Umbilical cord (tissue), 2 donors: ENCODE data around the gene ADRA1B. TPM values are rescaled to one million over a fixed set of nuclear protein-coding genes. Genes with fewer than 3 reads are reported as not detected.
"Not testable (repeated sequence)": the region's sequence is repeated elsewhere in the genome, so short reads cannot be mapped to it uniquely, and the experiment has no call there.

Experiments
- DNase-seq: peaks from one replicate; pipeline ENCODE4 v3.0.0-alpha.2; 2015; ENCODE audit warnings: low spot score
- total RNA-seq: library from RNA; depleted of rRNA; stranded (reverse); fragments of >200 nt; gene quantifications from one replicate; pipeline ENCODE4 v1.2.3, GENCODE V29; 2014; ENCODE audit warnings: low replicate concordance; ENCODE audit not compliant: insufficient read depth

Gene ADRA1B
- total RNA-seq, 1 donor from 2014 or later = 0.48 TPM

DNA sequence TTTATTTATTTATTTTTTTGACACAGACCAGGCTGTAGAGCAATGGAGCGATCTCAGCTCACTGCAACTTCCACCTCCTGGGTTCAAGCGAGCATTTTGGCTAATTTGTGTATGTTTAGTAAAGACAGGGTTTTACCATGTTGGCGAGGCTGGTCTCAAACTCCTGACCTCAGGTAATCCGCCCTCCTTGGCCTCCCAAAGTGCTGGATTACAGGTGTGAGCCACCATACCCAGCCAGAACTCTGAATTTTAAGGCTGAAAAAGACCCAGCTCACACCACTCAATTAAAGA lies 49.5 kb downstream of the ADRA1B start:
- not testable (repeated sequence) for DNase-seq

DNA sequence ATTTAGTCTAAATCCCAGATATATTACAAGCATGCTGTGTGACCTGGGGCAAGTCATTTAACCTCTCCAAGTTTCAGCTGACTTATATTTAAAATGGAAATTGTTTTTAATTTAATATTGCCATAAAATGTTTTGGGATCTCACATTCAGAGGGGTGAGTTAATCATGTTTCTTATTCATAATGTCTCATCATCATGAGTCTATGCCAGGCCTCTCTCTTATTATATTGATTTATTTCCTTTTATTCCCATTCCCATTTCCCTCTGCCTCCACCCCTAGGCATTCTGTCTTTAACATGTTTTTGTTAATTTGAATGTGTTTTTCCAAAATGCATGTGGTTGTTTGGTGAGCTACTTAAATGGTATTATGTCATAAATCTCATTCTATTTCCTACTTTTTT lies 53.7 kb downstream of the ADRA1B start:
- DNase-seq = no peak

DNA sequence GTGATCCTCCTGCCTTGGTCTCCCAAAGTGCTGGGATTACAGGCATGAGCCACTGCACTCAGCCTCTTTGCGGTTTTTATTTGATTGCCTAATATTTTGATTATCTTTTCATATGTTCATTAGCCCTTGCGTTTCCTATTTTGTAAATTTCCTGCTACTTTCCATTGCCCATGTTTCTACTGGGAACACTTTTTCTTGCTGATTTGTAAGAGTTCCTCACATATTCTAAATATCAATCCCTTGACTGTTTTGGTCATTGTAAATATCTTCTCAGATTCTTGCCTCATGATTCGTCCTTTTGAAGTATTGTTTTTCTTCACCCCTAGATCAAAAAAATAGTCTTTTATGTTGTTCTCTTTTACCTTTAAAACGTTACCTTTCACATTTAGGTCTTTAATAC lies 54.8 kb downstream of the ADRA1B start:
- DNase-seq = no peak

DNA sequence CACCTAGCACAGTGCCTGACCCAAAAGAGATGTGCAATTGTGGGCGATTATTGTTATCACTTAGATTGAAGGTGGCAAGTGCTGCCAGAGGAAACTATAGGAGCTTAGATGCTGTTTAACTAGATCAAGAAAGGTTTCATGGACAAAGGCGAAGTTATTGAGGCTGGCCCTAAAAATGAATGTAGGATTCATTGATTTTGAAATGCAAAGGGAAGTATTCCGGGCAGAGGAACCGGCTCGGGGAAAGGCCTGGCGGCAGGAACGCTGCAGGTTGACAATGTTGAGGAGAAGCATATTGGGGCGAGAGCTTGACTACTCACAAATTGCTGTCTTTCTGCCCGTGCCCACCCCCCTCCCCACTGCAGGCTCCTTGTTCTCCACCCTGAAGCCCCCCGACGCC lies 55.2 kb downstream of the ADRA1B start:
- DNase-seq = no peak

DNA sequence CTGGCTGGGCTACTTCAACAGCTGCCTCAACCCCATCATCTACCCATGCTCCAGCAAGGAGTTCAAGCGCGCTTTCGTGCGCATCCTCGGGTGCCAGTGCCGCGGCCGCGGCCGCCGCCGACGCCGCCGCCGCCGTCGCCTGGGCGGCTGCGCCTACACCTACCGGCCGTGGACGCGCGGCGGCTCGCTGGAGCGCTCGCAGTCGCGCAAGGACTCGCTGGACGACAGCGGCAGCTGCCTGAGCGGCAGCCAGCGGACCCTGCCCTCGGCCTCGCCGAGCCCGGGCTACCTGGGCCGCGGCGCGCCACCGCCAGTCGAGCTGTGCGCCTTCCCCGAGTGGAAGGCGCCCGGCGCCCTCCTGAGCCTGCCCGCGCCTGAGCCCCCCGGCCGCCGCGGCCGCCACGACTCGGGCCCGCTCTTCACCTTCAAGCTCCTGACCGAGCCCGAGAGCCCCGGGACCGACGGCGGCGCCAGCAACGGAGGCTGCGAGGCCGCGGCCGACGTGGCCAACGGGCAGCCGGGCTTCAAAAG lies 55.7 kb downstream of the ADRA1B start:
- no peak for DNase-seq

DNA sequence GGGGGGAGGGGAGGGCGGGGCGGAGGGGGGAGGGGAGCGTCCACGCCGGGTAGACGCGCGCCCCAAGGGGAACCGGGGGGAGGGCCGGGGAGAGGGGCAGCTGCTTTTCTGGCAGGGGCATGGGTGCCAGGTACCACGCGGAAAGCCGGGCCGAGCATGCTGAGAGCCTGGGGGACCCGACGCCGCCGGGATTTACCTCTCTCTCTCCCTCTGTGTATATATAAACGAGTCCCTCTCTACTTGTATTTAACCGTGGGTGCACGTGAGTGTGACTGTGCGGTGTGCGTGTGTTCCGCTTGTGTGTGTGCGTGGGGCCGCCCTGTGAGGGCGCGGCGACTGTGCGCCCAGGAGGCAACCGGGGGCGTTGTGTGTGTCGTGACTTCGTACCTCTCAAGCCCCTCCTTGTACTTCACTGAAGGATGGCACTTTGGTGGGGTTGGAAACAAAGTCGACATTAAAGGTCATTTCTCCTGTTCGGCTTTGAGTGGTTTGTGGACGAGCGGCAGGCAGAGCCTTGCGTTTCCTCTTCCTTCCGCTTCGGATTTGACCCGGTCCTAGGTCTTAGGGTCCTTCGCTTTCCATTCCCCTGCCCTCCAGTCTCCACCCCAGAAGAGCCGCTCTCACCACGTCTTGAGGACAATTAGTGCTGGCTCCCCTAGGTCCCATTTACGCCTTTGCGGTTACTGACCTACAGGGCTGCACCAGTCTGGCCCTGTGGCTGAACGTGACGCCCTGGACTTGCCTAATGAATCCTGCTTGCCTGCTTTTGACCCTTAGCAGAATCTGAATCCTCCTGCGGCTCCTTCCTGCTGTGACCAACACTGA lies 56.5 kb downstream of the ADRA1B start:
- DNase-seq = no peak

DNA sequence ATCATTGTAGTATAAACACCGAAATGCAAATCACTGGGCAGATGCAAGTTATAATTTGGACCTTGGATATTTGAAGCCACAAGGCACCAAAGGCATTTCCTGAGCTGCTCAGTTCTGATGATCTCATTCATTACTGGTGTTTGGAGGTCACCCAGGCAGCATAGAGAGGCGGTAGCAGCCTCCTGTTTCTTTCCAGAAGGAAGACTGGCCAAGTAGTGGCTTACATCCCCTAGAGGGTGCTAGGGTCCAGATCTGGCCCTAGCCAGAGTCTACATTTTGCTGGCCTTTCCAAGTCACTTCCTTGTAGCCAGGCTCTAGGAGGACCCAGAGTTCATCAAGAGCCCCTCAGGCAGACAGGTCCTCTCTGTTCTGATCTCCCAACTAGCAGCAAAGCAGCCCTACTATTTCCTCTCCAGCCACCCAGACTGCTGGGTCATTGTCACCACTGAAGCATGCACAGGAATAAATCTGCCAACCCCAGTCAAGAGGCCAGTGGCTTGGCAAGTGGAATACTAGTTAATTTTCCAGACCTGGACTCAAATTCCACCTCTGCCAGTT lies 59.3 kb downstream of the ADRA1B start:
- DNase-seq = peak; percentile 15

DNA sequence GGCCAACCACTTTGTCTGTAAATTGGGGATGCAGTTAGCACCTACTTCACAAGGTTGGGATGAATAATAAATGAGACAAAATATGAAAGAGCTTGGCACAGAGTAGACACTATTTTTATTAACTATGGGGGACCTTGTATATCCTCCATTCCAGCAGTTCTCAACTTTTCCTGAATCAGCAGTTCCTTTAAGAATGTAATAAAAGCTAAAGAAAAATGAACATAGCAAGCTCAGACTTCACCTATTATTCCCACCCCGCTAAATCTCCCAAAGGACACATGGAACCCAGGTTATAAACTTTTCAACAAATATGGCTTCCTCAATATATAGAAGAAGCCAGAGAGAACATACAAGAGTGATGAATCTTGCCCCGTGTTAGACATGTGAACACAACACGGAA lies 60.6 kb downstream of the ADRA1B start:
- no peak for DNase-seq

DNA sequence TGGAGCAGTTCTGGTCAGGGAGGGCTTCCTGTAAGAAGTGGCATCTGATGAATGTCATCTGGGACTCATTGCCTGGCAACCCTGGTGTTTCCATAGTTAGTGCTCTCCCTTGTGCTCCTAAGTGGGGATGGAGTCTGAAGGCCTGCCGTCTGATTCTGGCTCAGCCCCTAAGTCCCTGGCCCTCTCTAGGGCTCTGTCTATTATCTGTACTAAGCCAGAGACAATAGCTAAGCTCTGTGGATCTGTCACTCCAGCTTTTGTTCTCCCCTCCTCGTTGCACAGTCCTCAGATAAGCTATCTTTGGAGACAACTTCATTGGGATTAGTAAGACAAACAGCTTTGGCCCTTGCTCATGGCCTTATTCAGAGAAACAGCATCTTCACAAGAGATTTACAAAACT lies 62.1 kb downstream of the ADRA1B start:
- DNase-seq = no peak

DNA sequence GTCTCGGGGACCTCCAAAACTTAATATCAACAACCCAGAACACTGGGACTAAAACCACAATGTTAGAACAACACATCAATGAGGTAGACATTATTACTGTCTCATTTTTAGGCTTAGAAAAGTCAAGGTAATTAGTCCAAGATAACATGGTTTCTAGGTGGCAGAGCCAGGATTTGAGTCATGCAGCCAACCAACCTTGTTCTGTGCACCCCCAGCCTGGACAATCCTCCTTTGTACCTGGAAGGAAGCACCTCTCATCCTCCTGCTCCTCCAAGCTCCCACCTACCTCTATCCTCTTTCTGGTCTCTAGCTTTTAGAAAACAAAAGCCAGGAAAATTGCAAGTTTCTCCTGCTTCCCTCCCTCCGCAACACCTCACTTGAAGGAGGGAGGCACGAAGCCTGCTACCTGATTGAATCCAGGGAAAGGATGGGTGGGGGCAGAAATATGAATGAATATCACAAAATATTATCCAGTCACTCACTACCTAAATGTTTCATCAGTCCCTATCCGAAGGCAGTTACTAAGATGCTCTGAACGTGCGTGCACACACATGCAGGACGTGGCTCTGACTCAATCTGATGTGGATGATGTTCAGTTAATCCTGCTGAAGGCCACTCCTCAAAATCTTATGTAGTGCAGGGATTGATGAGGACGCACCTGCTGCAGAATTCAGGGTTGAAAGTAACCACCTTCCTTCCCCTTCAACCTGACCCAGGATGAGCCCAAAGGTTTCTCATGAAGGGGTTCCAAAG lies 66.3 kb downstream of the ADRA1B start:
- DNase-seq = no peak

DNA sequence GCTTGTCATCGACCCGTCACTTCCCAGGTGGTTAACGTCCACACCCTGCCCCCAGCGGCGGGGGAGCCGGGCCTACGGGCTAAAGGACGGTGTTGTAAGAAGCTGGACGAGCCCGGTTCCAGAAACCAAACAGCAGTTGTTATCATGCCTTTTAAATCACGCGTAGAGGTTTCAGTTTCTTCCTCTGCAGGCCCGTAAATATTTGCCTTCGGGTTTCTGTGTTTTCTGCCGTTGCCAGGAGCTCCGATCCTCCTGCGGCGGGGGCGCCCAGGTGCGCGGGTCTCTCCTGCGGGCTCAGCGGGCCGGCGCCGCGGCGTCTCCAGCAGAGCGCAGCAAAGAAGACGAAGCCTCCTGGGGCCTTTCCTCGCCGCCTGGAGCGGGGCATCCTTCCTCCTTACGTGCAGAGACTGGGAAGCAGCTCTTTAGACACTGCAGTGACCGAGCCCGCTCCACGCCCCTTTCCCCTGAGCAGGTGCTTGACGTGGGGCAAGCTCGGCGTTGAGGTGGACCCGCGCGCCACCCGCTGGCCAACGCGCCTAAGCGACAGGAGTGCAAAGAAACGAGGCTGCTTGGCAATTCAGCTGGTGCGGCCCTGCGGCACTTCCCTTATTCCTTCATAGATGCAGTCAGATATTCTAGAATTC lies 70.9 kb downstream of the ADRA1B start:
- DNase-seq = peak; percentile 49

DNA sequence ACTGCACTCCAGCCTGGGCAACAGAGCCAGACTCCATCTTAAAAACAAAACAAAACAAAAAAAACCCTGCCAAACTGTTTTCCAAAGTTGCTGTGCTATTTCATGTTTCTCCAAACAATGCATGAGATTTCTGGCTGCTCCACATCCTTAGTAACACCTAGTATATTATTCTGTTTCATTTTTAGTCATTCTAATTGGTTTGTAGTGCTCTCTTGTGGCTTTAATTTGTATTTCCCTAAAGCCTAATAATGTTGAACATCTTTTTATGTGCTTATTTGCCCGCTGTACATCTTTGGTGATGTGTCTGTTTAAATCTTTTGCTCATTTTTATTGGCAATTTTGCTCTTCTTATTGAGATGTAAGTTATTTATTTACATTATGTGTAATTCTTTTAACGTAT lies 74.2 kb downstream of the ADRA1B start:
- DNase-seq = no peak

DNA sequence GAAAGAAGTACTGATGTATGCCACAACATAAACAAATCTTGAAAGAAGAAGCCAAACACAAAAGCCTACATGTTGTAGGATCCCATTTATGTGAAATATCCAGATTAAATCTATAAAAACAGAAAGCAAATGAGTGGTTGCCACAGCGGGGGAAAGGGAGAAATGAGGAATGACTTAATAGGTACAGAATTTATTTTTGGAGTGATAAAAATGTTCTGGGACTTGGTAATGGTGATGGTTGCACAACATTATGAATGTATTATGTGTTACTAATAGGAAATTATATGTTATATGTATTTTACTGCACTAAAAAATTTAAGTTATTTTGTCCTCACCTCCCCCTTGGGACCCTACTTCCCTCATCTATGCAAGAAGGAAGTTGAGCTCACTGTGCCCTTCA lies 76.3 kb downstream of the ADRA1B start:
- DNase-seq = no peak

DNA sequence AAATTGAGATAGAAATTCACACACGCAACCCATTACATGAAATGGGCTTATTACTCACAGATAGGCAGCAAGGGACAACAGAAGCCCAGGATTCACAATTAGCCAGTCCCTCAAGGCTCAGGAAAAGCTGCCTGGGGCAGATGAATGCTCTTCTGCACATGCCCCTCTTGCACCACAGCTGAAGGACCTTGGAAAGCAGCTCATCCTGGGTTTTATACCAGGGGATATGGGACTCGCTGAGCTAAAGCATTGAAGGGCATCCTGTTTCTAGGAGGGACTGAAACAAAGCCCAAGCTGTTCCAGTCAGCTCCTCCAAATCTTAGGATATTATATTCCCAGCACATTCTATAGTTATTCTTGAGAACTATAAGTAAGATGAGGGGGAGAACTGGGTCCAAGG lies 76.9 kb downstream of the ADRA1B start:
- DNase-seq = no peak

DNA sequence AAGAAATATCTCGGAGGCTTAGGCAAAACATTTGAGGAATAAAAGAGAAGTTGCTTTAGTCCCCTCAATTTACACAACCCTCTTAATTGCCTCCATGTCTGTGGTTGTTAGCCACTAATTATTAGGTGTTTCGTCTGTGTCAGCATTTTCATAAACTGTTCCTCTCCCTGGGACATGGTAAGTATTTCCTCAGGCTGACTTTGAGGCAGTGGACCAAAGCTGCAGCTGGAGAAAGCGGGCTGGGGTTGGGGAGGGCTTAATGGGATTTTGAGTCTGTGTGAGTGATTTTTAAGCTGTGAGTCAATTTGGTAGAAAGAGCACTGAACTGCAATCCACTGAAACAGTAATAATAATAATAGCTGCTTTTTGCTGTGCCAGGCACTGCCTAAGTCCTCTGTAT lies 79.6 kb downstream of the ADRA1B start:
- peak; percentile 74 for DNase-seq

DNA sequence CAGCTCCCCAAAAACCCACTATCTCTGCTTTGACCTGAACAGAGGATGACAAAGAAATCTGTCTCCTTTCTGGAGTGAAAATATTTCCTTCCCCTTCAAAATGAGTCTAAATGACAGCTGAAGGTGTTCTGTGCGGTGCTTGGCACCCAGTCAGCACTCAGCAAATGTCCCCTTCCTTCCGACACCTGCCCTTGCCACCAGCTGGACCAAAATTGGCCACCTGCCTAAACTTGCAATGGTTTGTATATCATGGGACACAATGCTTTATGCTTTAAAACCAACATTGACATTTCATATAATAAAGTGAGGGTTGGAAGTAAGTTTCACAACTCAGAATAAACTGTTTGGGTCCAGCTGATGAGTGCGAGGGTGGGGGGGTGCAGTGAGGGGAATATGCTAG lies 85.2 kb downstream of the ADRA1B start:
- DNase-seq = no peak

DNA sequence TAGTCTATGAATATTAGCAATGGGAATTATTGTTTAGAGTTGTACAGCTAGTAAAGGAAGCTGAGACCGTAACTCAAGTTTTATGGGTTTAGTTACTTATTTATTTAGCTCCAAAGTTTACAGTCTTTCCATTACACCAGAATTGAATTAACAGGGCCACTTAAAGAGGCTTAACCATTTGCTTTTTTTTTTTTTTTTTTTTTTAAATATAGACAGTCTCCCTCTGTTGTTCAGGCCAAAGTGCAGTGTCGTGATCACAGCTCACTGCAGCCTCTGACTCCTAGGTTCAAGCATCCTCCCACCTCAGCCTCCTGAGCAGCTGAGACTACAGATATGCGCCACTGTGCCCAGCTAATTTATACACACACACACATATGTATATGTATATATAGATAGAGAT lies 91.2 kb downstream of the ADRA1B start:
- DNase-seq = no peak

DNA sequence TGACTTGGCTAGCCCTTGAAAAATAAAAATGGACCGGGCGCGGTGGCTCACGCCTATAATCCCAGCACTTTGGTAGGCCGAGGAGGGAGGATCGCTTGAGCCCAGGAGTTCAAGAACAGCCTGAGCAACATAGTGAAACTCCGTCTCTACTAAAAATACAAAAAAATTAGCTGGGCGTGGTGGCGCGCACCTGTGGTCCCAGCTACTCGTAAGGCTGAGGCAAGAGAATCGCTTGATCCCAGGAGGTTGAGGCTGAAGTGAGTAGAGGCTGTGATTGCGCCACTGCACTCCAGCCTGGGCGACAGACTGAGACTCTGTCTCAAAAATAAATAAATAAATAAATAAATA lies 92.2 kb downstream of the ADRA1B start:
- not testable (repeated sequence) for DNase-seq

DNA sequence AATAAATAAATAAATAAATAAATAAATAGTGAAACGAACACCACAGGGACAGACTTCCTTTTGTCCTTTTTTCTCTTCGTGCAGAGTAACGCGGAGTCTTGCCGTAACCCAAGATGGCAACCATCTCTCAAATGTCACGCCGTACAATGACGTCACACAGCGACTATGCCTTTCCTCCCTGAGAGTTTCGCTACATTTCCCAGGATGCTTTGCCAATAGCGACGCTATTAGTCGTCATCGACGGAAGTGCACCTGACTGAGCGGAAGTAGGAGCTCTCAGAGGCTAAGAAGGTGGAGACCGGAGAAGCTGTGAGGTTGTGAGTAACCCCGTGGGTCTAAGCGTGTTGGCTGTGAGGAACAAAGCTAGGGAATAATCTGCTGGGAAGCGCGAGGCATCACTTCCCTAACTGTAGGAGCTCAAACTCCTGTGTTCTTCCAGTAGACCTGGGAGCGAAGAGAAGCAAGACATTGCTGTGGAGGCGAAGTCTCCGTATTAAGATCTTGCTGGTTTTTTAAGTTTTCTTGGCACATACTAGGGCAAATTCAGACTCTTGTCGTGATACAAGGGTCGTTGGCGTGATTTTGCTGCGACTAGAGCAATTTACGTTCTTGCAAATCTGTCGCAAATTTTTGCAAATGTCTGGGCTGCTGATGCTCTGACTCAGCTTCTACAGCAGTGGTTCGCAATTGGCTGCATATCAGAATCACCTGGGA lies 92.8 kb downstream of the ADRA1B start, which contains the start of gene TTC1:
Gene TTC1, plus strand, starts transcription at position 263 of the 714 bp plus-strand sequence. CDS start 1,390 bp downstream, outside the sequence.
- peak; percentile 100 for DNase-seq

DNA sequence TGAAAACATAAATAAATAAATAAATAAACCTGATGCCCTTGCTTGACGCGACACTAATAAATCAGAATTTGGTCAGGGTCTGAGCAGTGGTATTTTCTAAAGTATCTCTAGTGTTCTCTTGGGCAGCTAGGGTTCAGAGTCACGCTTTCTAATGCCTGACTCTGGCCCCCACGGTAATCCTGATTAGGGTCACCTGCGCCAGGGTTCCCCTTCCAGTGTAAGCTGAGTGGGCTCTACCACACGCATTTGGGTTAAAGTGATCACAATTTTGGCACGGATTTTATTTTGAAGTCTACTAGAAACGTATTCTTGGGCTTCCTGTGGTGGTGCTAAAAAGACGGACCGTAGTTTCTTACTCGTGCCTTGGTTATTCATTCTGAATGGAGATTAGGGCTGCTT lies 93.3 kb downstream of the ADRA1B start:
- no peak for DNase-seq

DNA sequence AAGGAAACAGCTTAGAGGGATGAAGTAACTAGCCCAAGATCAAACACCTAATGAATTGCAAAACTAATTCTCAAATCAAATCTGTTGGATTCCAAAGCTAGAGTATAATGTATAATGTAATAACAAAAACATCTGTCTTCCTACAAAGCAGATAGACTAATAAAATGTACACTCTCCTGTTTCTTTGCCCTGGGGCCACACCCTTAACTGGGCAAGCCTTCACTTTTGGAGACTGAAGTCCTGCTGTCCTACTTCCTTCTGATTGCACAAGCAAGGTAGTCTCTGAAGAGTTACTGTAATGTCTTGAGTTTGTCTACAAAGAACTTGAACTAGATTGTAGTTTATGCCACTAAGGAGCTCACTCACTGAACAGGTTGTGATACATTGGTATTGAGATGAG lies 95.2 kb downstream of the ADRA1B start:
- no peak for DNase-seq

DNA sequence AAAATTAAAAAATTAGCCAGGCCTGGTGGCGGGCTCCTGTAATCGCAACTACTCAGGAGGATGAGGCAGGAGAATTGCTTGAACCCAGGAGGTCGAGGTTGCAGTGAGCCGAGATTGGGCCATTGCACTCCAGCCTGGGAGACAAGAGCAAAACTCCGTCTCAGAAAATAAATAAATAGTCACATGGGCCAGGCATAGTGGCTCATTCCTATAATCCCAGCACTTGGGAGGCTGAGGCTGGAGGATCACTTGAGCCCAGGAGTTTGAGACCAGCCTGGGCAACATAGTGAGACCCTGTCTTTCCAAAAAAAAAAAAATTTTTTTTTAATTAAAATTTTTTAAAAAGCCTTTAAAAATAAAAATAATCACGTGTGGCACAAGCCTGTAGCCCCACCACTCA lies 97.9 kb downstream of the ADRA1B start:
- DNase-seq = not testable (repeated sequence)
